CD14-positive monocyte (primary cell): Measurements from ENCODE around the gene CAMSAP3. TPM values are rescaled to one million over a fixed set of nuclear protein-coding genes. Genes with fewer than 3 reads are reported as not detected.

ENCODE experiments used
- DNase-seq, 3 donors: peaks; one replicate each; pipeline ENCODE4 v3.0.0-alpha.2; 2011 to 2022
- H2AFZ ChIP-seq: 2 replicates; pipeline ENCODE4 v1.6.0; 2012; ENCODE audit warnings: mild to moderate bottlenecking, low read depth, low read length, inconsistent platforms; ENCODE audit not compliant: insufficient read depth, poor library complexity, severe bottlenecking
- H3K27ac ChIP-seq, 2 donors: 1 replicate in 1 of 2; 2 replicates in 1 of 2; pipeline ENCODE4 v1.5.1; 2012 to 2013; ENCODE audit warnings: low read length in 2 of 2, control low read depth in 1 of 2, inconsistent platforms in 1 of 2, low read depth in 1 of 2, mild to moderate bottlenecking in 1 of 2
- H3K27me3 ChIP-seq, 2 donors: one replicate each; pipeline versions ENCODE4 v1.6.0 to v1.6.1; 2011 to 2013; ENCODE audit warnings: low read length in 2 of 2; ENCODE audit not compliant: control insufficient read depth in 2 of 2, insufficient read depth in 2 of 2
- H3K36me3 ChIP-seq, 2 donors: replicated peaks in 1 of 2; 1 replicate in 1 of 2; 2 replicates in 1 of 2; pipeline versions ENCODE4 v1.5.1 to v1.6.1; 2012 to 2013; ENCODE audit warnings: low read length in 2 of 2, control low read depth in 1 of 2, inconsistent platforms in 1 of 2, mild to moderate bottlenecking in 1 of 2; ENCODE audit not compliant: insufficient read depth in 2 of 2, control insufficient read depth in 1 of 2
- H3K4me1 ChIP-seq, 2 donors: 1 replicate in 1 of 2; 2 replicates in 1 of 2; pipeline versions ENCODE4 v1.5.1 to v1.6.1; 2012 to 2013; ENCODE audit warnings: low read length in 2 of 2, control low read depth in 1 of 2, inconsistent platforms in 1 of 2, mild to moderate bottlenecking in 1 of 2, moderate library complexity in 1 of 2; ENCODE audit not compliant: insufficient read depth in 2 of 2, control insufficient read depth in 1 of 2
- H3K4me2 ChIP-seq: replicated peaks from 2 replicates; pipeline ENCODE3; 2012; ENCODE audit warnings: low read length, moderate library complexity, mild to moderate bottlenecking; ENCODE audit not compliant: poor library complexity, severe bottlenecking; ENCODE audit errors: extremely low read depth
- H3K4me3 ChIP-seq, 3 experiments: fragments of 200-600 bp in 1 of 3; sonication (generic) in 1 of 3; replicated peaks in 1 of 3; 1 replicate in 2 of 3; 2 replicates in 1 of 3; pipeline ENCODE4 v1.5.1; 2011 to 2013; ENCODE audit warnings: low read length in 3 of 3, mild to moderate bottlenecking in 3 of 3, control low read depth in 2 of 3, low read depth in 2 of 3, inconsistent platforms in 1 of 3, moderate library complexity in 1 of 3
- H3K79me2 ChIP-seq: 2 replicates; pipeline ENCODE4 v1.6.0; 2012; ENCODE audit warnings: mild to moderate bottlenecking, control low read depth, inconsistent platforms, low read length, moderate library complexity; ENCODE audit not compliant: insufficient read depth
- H3K9ac ChIP-seq: 2 replicates; pipeline ENCODE4 v1.6.0; 2017; ENCODE audit warnings: low read length, mild to moderate bottlenecking; ENCODE audit not compliant: insufficient read depth, poor library complexity, severe bottlenecking
- H3K9me3 ChIP-seq, 2 donors: replicated peaks in 1 of 2; 1 replicate in 1 of 2; 2 replicates in 1 of 2; pipeline versions ENCODE4 v1.5.1 to v1.6.1; 2012 to 2013; ENCODE audit warnings: low read length in 2 of 2, control low read depth in 1 of 2; ENCODE audit not compliant: control insufficient read depth in 1 of 2, insufficient read depth in 1 of 2
- H4K20me1 ChIP-seq: 2 replicates; pipeline ENCODE4 v1.6.0; 2012; ENCODE audit warnings: mild to moderate bottlenecking, low read length, control low read depth, moderate library complexity; ENCODE audit not compliant: insufficient read depth
- H3K27ac Mint-ChIP-seq, 7 donors: one replicate each; pipeline ENCODE4 v1.8.0; 2020; ENCODE audit warnings: mild to moderate bottlenecking in 7 of 7, mixed read lengths in 7 of 7, moderate library complexity in 6 of 7, inconsistent platforms in 2 of 7
- H3K27me3 Mint-ChIP-seq, 3 donors: one replicate each; pipeline ENCODE4 v1.8.0; 2021 to 2022; ENCODE audit warnings: low read depth in 3 of 3, mild to moderate bottlenecking in 3 of 3, mixed read lengths in 3 of 3, moderate library complexity in 3 of 3, inconsistent platforms in 1 of 3
- H3K36me3 Mint-ChIP-seq, 2 donors: one replicate each; pipeline ENCODE4 v1.8.0; 2020; ENCODE audit warnings: mixed read lengths in 2 of 2, inconsistent platforms in 1 of 2, mild to moderate bottlenecking in 1 of 2
- H3K4me1 Mint-ChIP-seq: one replicate; pipeline ENCODE4 v1.8.0; 2020; ENCODE audit warnings: mild to moderate bottlenecking, mixed read lengths
- H3K4me3 Mint-ChIP-seq, 2 donors: one replicate each; pipeline ENCODE4 v1.8.0; 2020; ENCODE audit warnings: mild to moderate bottlenecking in 2 of 2, mixed read lengths in 2 of 2, moderate library complexity in 1 of 2
- H3K9me3 Mint-ChIP-seq, 7 donors: one replicate each; pipeline ENCODE4 v1.8.0; 2020 to 2022; ENCODE audit warnings: mixed read lengths in 7 of 7, mild to moderate bottlenecking in 6 of 7, moderate library complexity in 6 of 7, inconsistent platforms in 2 of 7
- WGBS: methylation state at CpG from one replicate; pipeline ENCODE4 v1.1.5; 2013; ENCODE audit warnings: missing lambda C conversion rate; ENCODE audit not compliant: insufficient coverage; 5-methylcytosine and 5-hydroxymethylcytosine counted together
- intact Hi-C, 2 donors: fragments of 100-400 bp; cut with micrococcal nuclease; formaldehyde crosslinking; loops; one replicate each; pipeline versions ENCODE4 v1.15.0 to v1.15.1; 2023
- polyA plus RNA-seq, 3 donors: library from polyadenylated mRNA; depleted of rRNA in 1 of 3; unstranded in 2 of 3; stranded (reverse) in 1 of 3; fragments of 300-500 nt in 2 of 3; fragments of >200 nt in 1 of 3; fragmentation: Illumina TruSeq in 2 of 3; gene quantifications; 1 replicate in 2 of 3; 2 replicates in 1 of 3; pipeline ENCODE4 v1.2.3, GENCODE V29; 2012 to 2021
- TF ChIP-seq, protein P1 (sequence below): fragments of 200-600 bp; IDR thresholded peaks from one replicate; pipeline ENCODE4 v1.8.0; 2022; ENCODE audit warnings: antibody characterized with exemption, mild to moderate bottlenecking

CAMSAP3 gene
- polyA plus RNA-seq, 3 donors = 0.05 TPM; not detected in 2

DNA sequence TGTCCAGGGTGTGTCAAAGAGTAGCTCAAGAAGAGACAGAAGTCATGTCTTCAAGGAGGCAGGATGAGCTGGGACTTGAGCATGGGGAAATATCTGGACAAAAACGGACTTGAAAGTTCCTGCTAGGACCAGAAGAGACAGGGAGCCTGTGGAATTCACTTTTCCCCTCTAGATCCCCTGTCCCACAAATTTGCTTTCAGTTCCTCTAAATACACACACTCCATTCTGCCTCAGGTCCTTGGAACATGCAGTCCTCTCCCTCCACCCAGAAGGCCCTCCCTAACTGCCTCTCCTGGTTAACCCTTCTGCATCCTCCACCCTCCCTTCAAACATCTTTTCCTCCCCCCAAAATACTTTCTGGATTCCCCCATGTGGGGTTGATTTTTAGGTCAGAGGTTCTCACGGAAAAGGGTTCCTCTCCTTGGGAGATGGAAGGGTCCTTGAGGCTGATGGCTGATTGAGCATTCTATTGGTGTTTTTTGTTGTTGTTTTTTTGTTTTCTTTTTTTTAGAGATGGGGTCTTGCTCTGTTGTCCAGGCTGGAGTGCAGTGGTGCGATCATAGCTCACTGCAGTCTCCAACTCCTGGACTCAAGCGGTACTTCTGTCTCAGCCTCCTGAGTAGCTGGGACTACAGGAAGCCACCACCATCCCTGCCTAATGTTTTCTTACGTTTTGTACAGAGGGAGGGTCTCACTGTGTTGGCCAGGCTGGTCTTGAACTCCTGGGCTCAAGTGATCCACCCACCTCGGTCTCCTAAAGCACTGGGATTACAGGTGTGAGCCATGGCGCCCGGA is 66.3 kb downstream of the CAMSAP3 start:
- TF ChIP-seq, protein P1, sequence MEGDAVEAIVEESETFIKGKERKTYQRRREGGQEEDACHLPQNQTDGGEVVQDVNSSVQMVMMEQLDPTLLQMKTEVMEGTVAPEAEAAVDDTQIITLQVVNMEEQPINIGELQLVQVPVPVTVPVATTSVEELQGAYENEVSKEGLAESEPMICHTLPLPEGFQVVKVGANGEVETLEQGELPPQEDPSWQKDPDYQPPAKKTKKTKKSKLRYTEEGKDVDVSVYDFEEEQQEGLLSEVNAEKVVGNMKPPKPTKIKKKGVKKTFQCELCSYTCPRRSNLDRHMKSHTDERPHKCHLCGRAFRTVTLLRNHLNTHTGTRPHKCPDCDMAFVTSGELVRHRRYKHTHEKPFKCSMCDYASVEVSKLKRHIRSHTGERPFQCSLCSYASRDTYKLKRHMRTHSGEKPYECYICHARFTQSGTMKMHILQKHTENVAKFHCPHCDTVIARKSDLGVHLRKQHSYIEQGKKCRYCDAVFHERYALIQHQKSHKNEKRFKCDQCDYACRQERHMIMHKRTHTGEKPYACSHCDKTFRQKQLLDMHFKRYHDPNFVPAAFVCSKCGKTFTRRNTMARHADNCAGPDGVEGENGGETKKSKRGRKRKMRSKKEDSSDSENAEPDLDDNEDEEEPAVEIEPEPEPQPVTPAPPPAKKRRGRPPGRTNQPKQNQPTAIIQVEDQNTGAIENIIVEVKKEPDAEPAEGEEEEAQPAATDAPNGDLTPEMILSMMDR = no peak
- Histone ChIP-seq H3K9me3 (no peaks in the 10 kb centered on the region), H4K20me1 (no peaks in the 10 kb centered on the region), H3K36me3 (no peaks in the 10 kb centered on the region), H3K4me1 (peaks cover 32 to 44% of the 10 kb centered on the region in 2 donors), H3K27me3 (no peaks in the 10 kb centered on the region), H3K4me3 (no peak overlapping the region), H3K4me2 (no peak overlapping the region), H2AFZ (no peak overlapping the region), H3K79me2 (no peaks in the 10 kb centered on the region), H3K27ac (no peak overlapping the region), H3K9ac (no peak overlapping the region)
- no peak overlapping the region for H3K4me3 Mint-ChIP-seq
- WGBS = 100% methylated on average over 3 of the region's 8 CpGs
- peaks cover 0 to 1% (median 0%) of the 10 kb centered on the region in 7 donors for H3K9me3 Mint-ChIP-seq
- no peak for DNase-seq
- peak overlapping the region in 2 of 7 donors; percentile 25 to 80 for H3K27ac Mint-ChIP-seq
- peaks cover 0 to 10% (median 0%) of the 10 kb centered on the region in 3 donors for H3K27me3 Mint-ChIP-seq
- intact Hi-C loops = no loop called here
- no peaks in the 10 kb centered on the region for H3K36me3 Mint-ChIP-seq
- H3K4me1 Mint-ChIP-seq = peaks cover 33% of the 10 kb centered on the region

DNA sequence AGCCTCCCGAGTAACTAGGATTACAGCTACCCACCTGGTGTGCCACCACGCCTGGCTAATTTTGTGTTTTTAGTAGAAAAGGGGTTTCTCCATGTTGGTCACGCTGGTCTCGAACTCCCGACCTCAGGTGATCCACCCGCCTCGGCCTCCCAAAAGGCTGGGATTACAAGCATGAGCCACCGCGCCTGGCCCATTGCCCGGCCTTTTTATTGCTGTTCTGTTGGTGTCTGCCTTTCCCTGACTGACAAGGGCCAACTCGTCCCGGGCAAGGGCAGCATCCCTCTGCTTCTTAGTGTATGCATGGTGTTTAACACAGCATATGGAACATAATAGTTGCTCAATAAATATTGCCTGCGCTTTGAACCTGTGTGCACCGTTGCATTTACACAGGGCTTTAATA is 67.0 kb downstream of the CAMSAP3 start:
- H3K27me3 Mint-ChIP-seq = peaks cover 0 to 10% (median 0%) of the 10 kb centered on the region in 3 donors
- no peak overlapping the region for H3K9ac ChIP-seq
- H3K4me3 Mint-ChIP-seq = no peak overlapping the region

More for the DNA sequence above, 67.0 kb downstream of the CAMSAP3 start:
- Histone ChIP-seq H3K9me3 (no peaks in the 10 kb centered on the region), H3K27me3 (no peaks in the 10 kb centered on the region), H3K4me1 (peaks cover 25 to 37% of the 10 kb centered on the region in 2 donors), H3K4me3 (no peak overlapping the region), H3K27ac (no peak overlapping the region), H2AFZ (no peak overlapping the region), H4K20me1 (no peaks in the 10 kb centered on the region), H3K79me2 (no peaks in the 10 kb centered on the region), H3K4me2 (no peak overlapping the region), H3K36me3 (no peaks in the 10 kb centered on the region)
- DNase-seq = no peak
- Mint-ChIP-seq H3K9me3 (peaks cover 0 to 2% (median 0%) of the 10 kb centered on the region in 7 donors), H3K36me3 (no peaks in the 10 kb centered on the region), H3K4me1 (peaks cover 27% of the 10 kb centered on the region), H3K27ac (peak overlapping the region in 1 of 7 donors; percentile 7)
- TF ChIP-seq, protein P1 = no peak
- intact Hi-C loops = no loop called here
- 93% methylated on average over 9 of the region's 14 CpGs for WGBS
